VCaP (cell line): ENCODE measurements around the gene CRYBB2.
"Not testable (repeated sequence)": the region's sequence is repeated elsewhere in the genome, so short reads cannot be mapped to it uniquely, and the experiment has no call there.

Experiments
- H3K27ac ChIP-seq: fragments of 450-650 bp; 2 replicates; pipeline ENCODE4 v1.5.1; 2017
- CTCF ChIP-seq: fragments of 450-650 bp; conservative IDR thresholded peaks from 2 replicates; pipeline ENCODE4 v1.5.1; 2017; ENCODE audit warnings: mild to moderate bottlenecking, moderate library complexity

The CRYBB2 gene

GRCh38 chr22:25223269-25223850, 3.9 kb downstream of the CRYBB2 start:
- no peak overlapping the region for H3K27ac ChIP-seq
- no peak for TF ChIP-seq CTCF

GRCh38 chr22:25228822-25229221, 9.4 kb downstream of the CRYBB2 start:
- TF ChIP-seq CTCF = no peak
- H3K27ac ChIP-seq = no peak overlapping the region

- not testable (repeated sequence) for H3K27ac ChIP-seq
Measured at GRCh38 chr22:25230760-25231159, 11.3 kb downstream of the CRYBB2 start.

GRCh38 chr22:25232301-25232700, 12.9 kb downstream of the CRYBB2 start:
- H3K27ac ChIP-seq = no peak overlapping the region
- TF ChIP-seq CTCF = no peak

GRCh38 chr22:25233706-25234105, 14.3 kb downstream of the CRYBB2 start:
- H3K27ac ChIP-seq = not testable (repeated sequence)

- peak; percentile 91 for TF ChIP-seq CTCF
- no peak overlapping the region for H3K27ac ChIP-seq
Measured at GRCh38 chr22:25235547-25236290, 16.3 kb downstream of the CRYBB2 start.

- no peak for TF ChIP-seq CTCF
- no peak overlapping the region for H3K27ac ChIP-seq
Measured at GRCh38 chr22:25236417-25236816, 17.0 kb downstream of the CRYBB2 start.

- no peak for TF ChIP-seq CTCF
- H3K27ac ChIP-seq = no peak overlapping the region
Measured at GRCh38 chr22:25237503-25237902, 18.1 kb downstream of the CRYBB2 start.

- H3K27ac ChIP-seq = not testable (repeated sequence)
Measured at GRCh38 chr22:25238058-25238457, 18.6 kb downstream of the CRYBB2 start.

GRCh38 chr22:25255169-25255568, 35.7 kb downstream of the CRYBB2 start:
- H3K27ac ChIP-seq = not testable (repeated sequence)

- not testable (repeated sequence) for H3K27ac ChIP-seq
Measured at GRCh38 chr22:25267567-25267966, 48.1 kb downstream of the CRYBB2 start.

- H3K27ac ChIP-seq = not testable (repeated sequence)
Measured at GRCh38 chr22:25268902-25269301, 49.5 kb downstream of the CRYBB2 start.

GRCh38 chr22:25270061-25270460, 50.6 kb downstream of the CRYBB2 start:
- not testable (repeated sequence) for H3K27ac ChIP-seq

GRCh38 chr22:25273231-25273630, 53.8 kb downstream of the CRYBB2 start:
- H3K27ac ChIP-seq = not testable (repeated sequence)
